ENCODE measurements around the gene COL19A1. TPM values are rescaled to one million over a fixed set of nuclear protein-coding genes. Genes with fewer than 3 reads are reported as not detected.

The COL19A1 gene
- polyA plus RNA-seq, 5 donors, result 0.37 to 0.85 (median 0.60) TPM

- no peak for DNase-seq
These were observed 302.5 kb downstream of the COL19A1 start for GRCh38 chr6:70168681-70169377.

DNA sequence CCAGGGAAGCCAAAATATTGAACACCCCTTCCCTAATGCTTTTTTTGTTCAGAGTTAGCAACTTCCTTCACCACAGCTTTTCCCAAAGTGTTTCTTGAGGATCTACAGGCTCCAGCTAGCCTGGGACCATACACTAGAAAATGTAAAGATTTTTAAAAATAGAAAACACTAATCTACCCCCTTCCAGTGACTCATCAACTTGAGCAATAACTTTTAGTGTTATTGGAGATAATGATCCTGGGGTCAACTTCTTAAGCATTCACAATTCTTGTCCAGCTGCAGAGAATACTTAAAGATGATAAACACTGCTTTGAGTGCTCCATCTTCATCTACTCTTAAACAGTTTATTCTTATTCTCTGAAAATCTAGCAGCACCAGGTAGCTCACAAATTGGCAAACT, 304.9 kb downstream of the COL19A1 start:
- no peak for DNase-seq

DNA sequence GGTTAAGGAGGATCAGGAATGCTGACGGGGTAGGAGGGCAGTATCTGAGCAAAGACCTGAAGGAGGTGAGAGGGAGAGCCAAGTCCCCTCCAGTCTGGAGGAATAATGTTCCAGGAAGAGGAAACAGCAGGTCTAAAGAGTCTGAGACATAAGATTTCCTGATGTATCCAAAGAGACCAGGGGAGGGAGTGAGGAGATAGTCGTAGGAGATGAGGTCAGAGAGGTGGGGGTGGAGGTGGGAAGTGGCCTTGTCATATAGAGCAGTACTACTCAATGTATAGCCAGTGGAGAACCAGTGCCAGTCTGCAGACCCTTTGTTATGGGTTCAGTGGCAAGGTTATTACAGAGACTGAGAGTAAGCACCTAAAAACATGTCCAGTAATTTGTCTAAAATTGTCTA, 305.9 kb downstream of the COL19A1 start:
- no peak for DNase-seq

GRCh38 chr6:70175770-70176169, 309.4 kb downstream of the COL19A1 start:
- DNase-seq, result no peak

DNA sequence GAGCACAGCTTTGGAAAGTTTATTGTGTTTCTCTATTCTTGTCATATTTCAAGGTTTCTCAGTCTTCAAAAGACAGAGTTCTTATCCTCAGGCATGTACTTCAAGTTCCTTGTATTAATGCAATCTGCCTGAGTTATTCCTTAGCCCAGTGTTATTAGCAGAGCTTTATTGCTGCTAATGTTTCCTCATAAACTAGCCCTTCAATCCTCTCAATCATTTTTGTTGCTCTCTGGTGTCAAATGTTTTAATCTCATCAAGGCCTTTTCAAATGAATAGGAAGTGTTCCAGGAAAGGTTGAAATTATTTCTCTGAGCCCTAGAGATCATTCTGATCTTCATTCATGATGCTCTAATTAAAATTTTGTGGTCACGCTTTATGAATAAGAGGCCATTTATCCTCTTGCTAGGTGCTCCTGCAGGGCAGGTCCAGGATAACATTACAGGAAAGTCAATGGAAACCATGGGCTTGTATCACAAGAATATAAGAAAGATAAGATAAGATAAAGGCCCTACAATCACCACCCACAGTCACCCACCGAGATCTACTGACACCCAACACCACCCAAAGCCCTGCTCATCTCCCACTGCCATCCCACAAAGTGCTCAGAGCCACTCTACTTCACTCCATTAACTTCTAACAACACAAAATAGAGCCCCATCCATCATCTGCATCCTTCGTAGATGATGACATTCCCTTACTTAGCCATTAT, 310.6 kb downstream of the COL19A1 start:
- no peak for DNase-seq

DNA sequence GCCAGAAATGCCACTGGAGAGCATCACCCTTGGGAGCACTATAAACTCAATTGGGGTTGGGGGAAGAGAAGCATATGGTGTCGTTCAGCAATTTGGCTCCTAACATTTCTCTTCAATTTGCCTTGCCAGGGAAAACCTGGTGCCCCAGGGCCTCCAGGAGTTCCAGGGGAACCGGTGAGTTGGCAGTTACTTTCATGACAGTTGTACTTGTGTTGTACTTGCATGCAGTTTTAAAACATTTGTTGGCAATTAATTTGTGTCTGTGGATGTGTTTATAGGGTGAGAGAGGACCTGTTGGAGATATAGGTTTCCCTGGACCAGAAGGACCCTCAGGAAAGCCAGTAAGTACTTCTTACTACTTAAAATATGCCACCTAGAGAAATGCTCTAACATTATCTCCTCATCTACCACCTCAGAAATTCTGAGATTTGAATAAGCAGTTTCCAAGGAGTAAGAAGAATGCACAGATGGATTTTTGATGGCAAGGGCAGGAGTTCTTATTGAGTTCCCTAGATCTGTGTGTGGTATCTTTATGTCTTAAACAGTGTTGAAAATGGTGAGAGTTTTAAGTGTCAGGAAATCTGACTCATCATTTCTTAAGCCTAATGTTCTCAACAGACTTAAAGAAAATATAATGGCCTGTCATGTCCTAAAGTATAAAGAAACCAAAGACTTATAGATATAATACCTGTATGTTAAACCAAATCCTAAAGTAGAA, 314.0 kb downstream of the COL19A1 start:
- DNase-seq, result no peak

DNA sequence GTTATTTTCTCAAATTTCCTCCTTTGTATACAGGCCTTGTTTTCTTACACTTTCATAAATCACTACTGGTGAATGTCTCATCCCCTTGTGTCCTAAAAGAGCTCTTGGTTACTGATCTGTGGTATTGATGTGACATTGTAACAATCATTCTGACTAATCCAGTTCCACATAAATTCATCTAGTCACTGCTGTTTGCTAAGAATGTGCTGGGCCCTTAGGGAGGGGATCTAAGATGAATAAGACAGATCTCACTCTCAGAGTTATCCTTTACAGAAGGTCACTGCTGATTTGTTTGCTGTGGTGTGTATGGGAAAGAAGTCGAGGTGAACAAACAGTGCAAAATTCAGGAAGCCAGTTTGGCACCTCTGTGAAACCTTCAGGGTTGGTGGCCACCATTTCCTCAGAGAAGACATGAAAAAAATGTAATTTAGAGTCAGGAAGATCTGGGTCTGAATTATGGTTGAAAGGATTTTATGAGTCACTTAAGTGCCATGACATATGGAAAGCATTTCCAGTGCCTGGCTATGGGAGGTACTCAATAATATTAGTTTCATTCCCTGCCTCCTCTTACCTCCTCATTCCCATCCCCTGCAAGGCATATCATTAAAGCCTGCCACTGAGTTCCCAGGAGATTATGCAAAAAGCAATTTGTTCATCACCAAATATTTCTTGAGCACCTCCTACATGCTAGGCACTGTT, 314.7 kb downstream of the COL19A1 start:
- no peak for DNase-seq

GRCh38 chr6:70183538-70183937, 317.2 kb downstream of the COL19A1 start:
- no peak for DNase-seq

DNA sequence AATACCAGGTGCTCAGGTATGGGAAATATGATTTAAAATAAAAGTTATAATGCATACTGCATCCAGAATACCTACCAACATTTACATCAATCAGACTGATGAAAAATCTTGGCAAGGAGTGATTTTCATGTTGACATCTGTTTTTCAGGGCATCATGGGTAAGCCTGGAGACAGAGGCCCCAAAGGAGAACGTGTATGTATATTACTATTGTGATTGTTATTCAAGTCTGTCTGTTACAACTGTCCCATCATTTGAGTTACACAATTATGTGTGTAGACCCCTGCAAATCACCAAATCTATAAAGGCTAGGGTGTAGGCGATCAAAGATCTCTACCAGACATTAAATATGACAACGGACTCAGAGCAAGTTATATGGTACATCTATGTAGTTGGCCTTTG, 318.4 kb downstream of the COL19A1 start:
- DNase-seq, result no peak

- no peak for DNase-seq
These were observed 320.1 kb downstream of the COL19A1 start for GRCh38 chr6:70186461-70186860.

- DNase-seq, result no peak
These were observed 321.8 kb downstream of the COL19A1 start for GRCh38 chr6:70188202-70188601.

GRCh38 chr6:70194421-70194820, 328.1 kb downstream of the COL19A1 start:
- DNase-seq, result no peak

DNA sequence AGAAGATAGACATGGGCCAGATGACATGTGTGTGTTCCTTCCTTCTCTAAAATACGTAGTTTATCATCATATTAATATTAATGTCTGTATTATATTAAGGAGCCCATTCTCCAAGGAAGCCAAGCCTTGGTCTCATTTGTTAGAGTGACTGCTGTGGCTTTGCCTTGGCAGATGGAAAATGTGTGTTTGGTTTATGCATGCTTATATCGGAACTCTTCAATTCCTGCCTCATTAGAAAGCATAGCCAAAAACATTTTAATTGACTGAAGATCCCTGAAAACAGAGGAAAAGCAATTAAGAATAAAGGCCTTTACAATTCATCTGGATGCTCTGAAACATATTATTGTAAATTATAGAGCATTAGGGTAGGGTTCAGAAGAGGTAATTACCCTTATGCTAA, 330.2 kb downstream of the COL19A1 start:
- DNase-seq, result no peak

GRCh38 chr6:70198785-70199184, 332.4 kb downstream of the COL19A1 start:
- DNase-seq, result no peak

DNA sequence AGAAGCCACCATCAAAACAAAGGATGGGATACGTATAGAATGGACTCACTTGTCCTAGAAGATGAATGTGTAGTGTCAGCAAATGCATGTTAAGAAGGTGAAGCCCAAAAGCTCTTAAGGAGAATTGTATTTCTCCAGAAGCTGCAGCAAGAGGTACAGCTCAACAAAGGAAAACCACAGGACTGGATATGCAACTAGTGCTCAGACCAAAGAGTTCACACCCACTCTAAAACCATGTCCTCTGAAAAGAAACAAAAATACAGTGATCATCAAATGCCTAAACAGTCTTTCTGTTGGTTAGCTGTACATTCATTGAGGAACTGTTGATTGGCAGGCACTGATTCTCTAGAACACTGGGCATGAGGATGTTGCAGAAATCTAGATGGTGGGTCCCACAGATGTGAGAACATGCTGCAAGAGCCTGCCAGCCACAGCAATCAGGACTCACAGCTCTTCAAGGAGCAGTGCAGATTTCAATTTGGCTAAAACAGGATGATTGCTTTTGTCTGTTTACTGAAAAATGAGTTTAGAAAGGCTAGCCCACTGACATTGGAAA, 342.0 kb downstream of the COL19A1 start:
- no peak for DNase-seq

DNA sequence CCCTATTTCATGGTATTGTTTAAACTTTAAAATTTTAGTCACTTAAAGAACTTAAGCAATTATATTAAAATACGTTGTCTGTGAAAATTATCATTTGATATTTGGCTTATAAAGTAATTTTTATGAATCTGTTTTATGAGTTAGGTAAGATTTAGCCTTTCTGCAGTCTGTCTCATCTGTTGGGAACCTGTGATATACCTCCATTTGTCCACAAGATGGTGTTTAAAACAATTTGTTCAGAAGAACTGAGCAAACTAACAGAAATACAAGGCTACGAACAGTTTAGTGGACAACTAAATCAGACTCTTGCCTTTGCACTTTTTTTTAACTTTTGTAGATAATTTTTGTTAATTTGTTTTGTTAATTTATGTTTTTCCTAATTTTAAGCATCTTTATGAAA, 344.1 kb downstream of the COL19A1 start:
- DNase-seq, result no peak

GRCh38 chr6:70215460-70216108, 349.2 kb downstream of the COL19A1 start:
- no peak for DNase-seq

DNA sequence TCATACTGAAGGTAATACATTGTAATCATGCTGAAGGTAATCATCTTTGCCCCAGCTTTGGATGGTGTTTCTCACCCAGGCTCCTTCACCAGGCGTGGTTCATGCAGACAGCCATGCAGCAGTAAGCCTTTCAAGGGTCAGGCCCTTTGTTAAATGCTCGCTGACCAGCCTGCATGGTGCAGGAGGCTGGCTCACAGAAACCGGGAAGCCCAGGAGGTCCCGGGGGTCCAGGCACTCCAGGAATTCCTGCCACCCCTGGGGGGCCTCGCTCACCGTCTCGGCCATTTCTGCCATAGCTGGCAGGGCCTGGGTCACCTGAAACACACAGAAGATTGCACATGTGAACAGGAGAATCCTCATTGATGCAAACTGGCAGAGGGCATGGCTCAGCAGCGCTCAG, 350.4 kb downstream of the COL19A1 start:
- DNase-seq, result no peak

DNA sequence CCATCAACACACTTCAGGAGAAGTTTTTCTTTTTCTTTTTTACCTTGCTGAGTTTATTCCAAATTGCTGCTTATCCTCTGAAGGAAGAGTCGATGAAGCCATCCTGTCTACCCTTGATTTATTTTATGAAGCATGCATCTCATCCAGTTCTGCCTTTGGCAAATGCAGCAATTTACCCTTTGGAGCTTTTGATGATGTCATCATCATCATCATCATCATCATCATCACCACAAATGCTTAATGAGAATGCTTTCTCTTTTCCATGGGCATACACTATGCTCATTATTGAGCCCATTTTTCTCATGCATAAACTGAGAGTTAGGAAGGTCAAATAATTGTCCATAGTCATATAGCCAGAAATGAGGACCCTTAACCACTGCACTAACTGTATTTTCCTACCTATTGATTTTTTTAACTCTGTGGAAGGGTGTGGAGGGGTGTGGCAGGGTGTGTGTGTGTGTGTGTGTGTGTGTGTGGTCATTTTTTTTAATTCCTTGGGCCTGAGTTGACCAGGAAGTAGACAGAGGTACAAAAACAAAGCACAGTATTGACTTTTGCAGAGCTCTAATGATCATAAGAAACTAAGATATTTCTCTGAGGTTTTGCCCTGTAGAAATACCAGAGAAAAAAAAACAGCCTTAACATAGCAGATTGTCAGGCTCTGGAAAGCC, 353.7 kb downstream of the COL19A1 start:
- DNase-seq, result no peak

- DNase-seq, result peak in 1 of 2 donors; percentile 30
These were observed 354.8 kb downstream of the COL19A1 start for GRCh38 chr6:70221025-70221714.
